ENCODE results near the gene STARD4.
A peak's percentile ranks its signal among the peaks of the same experiment; 100 is the strongest.

The STARD4 gene

DNA sequence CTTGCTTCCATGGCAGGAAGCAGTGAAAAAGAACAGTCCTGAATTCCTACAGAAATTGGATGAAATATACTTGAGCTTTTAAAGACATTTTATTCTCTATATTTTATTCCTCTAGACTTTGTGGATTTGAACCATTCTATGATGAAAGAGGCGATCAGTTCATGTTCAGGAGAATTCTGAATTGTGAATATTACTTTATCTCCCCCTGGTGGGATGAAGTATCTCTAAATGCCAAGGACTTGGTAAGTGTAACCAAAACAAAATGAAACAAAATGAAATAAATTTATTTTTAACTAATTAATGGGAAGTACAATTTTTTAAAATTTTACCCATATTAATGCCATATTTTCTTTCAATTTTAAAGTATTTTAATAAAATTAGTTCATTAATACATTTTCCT is 34.1 kb downstream of the STARD4 start:
- no peak for DNase-seq

DNA sequence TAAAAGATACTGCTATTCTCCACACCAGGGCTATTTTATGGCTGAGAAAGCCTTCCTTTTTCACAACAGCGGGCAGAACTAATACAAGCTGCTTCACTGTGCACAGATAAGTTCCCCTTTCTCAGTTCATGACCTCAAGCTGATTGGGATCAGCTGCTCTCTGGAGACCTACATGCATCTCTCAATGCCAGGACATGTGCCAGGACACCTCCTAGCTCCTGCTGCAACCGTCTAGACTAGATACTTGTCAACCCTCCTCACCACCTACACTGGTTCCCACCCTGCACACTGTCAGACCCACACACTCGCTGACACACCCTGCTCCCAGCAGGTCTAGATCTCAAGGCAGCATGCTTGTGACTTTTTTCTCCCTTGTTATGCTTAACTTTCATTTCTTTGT is 39.8 kb downstream of the STARD4 start:
- peak in 36 of 56 donors; percentile 3 to 86 (median 40) for DNase-seq

DNA sequence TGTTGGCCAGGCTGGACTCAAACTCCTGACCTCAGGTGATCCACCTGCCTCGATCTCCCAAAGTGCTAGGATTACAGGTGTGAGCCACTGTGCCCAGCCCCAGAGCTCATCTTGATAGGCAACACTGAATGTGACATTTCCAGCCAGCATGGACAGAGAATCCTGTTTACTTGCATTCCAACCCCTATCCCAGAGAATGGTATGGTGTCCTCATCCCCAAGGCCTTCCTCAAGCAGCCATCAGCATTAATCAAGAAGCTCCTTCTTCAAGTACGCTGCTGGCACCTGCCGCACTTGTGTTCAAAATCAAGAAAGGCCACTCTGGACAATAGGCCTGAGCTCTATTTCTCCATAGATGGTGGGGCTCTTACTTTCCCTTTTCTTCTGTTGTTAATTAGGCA is 40.2 kb downstream of the STARD4 start:
- DNase-seq, result no peak

DNA sequence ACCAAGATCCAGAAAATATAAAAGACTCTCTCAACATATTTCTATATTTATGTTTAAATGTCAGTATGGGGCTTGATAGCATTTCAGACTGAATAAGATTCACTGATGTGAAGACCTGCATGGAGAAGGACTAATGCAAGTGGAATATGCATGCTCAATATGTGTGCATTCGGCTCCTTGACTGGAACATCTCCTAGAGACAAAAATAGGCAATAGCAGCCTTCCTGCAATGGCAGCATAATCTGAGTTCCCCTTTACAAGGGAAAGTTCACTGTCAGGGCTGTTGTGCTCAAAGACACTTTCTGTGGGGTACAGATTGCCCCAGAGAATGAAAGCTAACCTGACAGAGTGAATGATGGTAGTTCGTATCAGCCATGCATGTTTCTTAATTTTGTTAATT is 42.4 kb downstream of the STARD4 start:
- no peak for DNase-seq

DNA sequence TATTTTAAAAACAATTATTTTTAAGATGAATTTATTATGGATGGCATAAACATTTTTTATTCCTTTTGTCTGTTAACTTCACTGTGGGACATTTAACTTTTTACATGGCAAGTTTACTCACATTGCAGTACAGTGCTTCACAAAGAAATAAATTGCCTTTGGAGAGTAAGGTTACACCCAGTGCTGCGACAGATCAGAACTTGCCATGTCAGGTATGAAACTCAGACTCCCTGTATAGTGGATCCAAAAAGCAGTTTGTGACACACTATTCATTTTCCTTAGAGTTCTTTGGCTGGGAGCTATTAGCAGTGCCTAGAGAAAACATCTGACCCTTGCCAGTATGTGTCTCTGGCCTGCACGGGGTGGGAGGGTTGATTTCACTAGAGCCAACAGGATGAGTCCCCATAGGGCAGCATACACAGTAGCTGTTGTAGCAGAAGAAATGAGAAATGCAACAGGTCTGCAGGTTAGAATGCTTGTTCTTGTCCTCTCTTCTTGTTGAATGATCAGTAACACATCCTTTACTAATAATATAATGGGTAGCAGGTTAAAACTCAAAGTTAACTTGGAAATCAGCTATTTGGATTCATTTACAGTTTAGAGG is 42.9 kb downstream of the STARD4 start:
- no peak for DNase-seq

DNA sequence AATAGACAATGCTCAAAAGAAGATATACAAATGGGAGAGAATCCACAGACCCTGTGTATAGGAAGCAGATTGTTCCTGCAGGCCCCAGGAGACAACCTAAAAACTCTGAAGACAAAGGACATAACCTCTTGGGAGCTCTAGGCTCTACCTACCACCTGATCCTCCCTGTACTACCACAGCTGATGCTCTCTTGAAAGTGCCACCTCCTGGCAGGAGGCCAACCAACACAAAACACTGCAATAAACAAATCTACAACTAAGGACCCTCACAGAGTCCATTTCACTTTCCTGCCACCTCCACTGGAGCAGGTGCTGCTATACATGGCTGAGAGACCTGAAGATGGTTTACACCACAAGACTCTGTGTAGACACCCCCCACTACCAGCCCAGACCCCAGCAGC is 49.0 kb downstream of the STARD4 start:
- no peak for DNase-seq

DNA sequence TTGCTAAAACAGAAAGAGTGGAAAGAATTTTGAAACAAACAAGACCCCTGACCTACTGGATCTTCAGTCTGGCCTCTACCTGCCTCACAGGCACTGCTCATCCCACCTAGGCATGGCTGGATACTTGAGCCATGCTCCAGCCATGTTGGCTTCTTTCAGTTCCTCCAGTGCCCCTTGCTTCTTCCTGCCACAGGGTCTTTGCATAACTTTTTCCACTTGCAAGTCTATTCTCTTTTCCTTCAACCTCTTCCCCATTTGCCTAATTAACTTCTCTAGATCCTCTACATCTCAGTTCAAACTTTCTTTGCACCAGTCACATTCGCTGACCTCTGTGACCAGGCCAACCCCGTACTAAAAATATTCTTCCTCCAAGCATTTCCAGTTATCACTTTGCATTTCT is 50.4 kb downstream of the STARD4 start:
- no peak for DNase-seq

- peak in 19 of 56 donors; percentile 2 to 53 (median 33) for DNase-seq
Measured at GRCh38 chr5:111461255-111461671, 51.1 kb downstream of the STARD4 start.

GRCh38 chr5:111454776-111455175 is 57.6 kb downstream of the STARD4 start:
- DNase-seq, result no peak

- no peak for DNase-seq
Measured at GRCh38 chr5:111454198-111454622, 58.1 kb downstream of the STARD4 start.

- no peak for DNase-seq
Measured at GRCh38 chr5:111453747-111454146, 58.6 kb downstream of the STARD4 start.

DNA sequence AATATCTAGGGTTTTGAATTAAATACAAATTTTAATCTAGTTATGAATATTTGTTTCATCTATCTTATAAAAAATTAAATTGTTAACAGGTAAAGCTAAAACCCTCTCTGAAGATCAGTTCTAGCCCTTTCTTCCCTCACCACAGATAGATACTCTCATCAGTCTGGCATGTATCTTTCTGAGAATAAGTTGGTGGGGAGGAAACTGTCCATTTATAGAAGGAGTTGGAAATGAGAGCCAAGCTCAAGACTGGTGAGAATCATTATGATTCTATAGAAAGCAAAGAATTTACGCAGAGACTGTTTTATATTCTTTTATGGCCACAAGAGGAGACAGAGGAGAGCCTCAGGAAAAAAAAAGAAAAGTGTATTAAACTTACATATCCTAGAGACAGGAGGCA is 59.0 kb downstream of the STARD4 start:
- DNase-seq, result no peak

DNA sequence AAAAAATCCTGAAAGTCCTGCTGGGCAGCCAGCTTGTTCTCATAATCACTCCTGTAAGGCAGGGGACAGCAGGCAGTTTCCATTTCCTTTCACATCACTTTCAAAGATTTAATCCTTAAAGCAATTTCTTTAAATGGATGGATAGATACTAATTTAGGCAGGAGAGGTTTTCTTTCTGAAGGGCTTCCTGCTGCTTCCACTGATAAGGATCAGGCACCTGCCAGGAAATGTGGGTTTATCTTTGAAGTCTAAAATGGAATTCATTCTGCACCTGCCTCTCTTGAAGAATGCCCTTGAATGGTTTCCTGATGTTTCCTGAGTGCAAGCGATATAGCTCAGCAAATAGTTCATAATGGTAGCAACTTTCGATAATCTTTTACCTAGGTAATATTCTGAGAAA is 64.5 kb downstream of the STARD4 start:
- no peak for DNase-seq

DNA sequence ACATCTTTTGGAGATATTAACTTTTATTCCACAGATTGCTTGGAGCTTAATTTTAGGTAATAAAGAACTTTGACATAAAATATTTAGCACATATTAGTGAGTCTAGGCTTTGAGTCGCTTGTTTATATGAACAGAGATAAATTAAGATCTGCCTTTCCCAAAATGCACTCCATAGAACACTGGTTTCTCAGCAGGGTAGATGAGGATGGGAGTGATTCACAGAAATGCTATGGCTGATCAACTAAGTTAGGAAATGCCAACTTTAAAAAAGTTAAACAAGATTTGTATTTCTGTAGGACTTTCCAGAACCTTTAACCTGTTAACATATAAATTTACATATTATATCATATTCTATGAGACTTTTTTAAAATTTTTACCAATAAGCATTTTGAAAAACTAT is 65.2 kb downstream of the STARD4 start:
- DNase-seq, result no peak
